ENCODE results near the gene TNFRSF12A. TPM values are rescaled to one million over a fixed set of nuclear protein-coding genes. Genes with fewer than 3 reads are reported as not detected.

TNFRSF12A gene
- total and polyA plus RNA-seq, 3 donors from 2014 or later, result 12.8 to 33.4 (median 16.8) TPM

GRCh38 chr16:3058139-3059030, 38.2 kb downstream of the TNFRSF12A start:
- Histone ChIP-seq H3K36me3 (ENCODE audit: low read depth, missing control alignments) (no peaks in the 10 kb centered on the region), H3K4me3 (peak overlapping the region; percentile 69 to 72), H3K27me3 (no peaks in the 10 kb centered on the region), H3K9me3 (no peaks in the 10 kb centered on the region), H3K4me1 (peaks cover 14% of the 10 kb centered on the region), H3K27ac (peak overlapping the region; percentile 26 to 54)
- TF ChIP-seq POLR2A (IDR thresholded peaks at IDR 0.05), result no peak
- TF ChIP-seq CTCF (IDR thresholded peaks at IDR 0.05), result no peak
- peak; percentile 67 for DNase-seq
- WGBS, 2 donors, result 9 to 60% methylated on average over 1 to 70 of the region's 77 CpGs
- intact Hi-C loops (cut with DNase I; ENCODE audit: low total_unique reads), result loop anchor here (5.0 kb wide), 1 partner anchor 69 kb away; no protein-coding TSS in a partner anchor

GRCh38 chr16:3059041-3059722, 39.0 kb downstream of the TNFRSF12A start:
- H3K4me1 ChIP-seq, result peaks cover 14% of the 10 kb centered on the region
- peak overlapping the region; percentile 69 to 72 for H3K4me3 ChIP-seq
- no peaks in the 10 kb centered on the region for H3K36me3 ChIP-seq (ENCODE audit: low read depth, missing control alignments)
- peak overlapping the region; percentile 54 to 58 for H3K27ac ChIP-seq
- intact Hi-C loops (cut with DNase I; ENCODE audit: low total_unique reads), result loop anchor here (5.0 kb wide), 1 partner anchor 68 kb away; no protein-coding TSS in a partner anchor
- 0 to 1% methylated on average over 3 to 61 of the region's 67 CpGs for WGBS, 2 donors
- TF ChIP-seq POLR2A (IDR thresholded peaks at IDR 0.05) (no peak), CTCF (IDR thresholded peaks at IDR 0.05) (peak; percentile 95 to 99 (median 96))
- peak; percentile 83 for DNase-seq
- no peaks in the 10 kb centered on the region for H3K9me3 ChIP-seq
- H3K27me3 ChIP-seq, result no peaks in the 10 kb centered on the region

- 34 to 38% methylated on average over 9 of the region's 9 CpGs for WGBS, 2 donors
- intact Hi-C loops (cut with DNase I; ENCODE audit: low total_unique reads), result loop anchor here (5.0 kb wide), 1 partner anchor 68 kb away; no protein-coding TSS in a partner anchor
- peak overlapping the region; percentile 43 to 58 for H3K27ac ChIP-seq
These were observed 39.6 kb downstream of the TNFRSF12A start for GRCh38 chr16:3059723-3060242.

More at GRCh38 chr16:3059723-3060242, 39.6 kb downstream of the TNFRSF12A start:
- no peak for TF ChIP-seq CTCF (IDR thresholded peaks at IDR 0.05)
- TF ChIP-seq POLR2A (IDR thresholded peaks at IDR 0.05), result no peak
- H3K9me3 ChIP-seq, result no peaks in the 10 kb centered on the region
- no peak for DNase-seq
- no peaks in the 10 kb centered on the region for H3K36me3 ChIP-seq (ENCODE audit: low read depth, missing control alignments)
- H3K27me3 ChIP-seq, result no peaks in the 10 kb centered on the region
- peak overlapping the region; percentile 69 to 72 for H3K4me3 ChIP-seq
- peaks cover 16% of the 10 kb centered on the region for H3K4me1 ChIP-seq
